Measurements from ENCODE around the gene LACTB.

The LACTB gene

DNA sequence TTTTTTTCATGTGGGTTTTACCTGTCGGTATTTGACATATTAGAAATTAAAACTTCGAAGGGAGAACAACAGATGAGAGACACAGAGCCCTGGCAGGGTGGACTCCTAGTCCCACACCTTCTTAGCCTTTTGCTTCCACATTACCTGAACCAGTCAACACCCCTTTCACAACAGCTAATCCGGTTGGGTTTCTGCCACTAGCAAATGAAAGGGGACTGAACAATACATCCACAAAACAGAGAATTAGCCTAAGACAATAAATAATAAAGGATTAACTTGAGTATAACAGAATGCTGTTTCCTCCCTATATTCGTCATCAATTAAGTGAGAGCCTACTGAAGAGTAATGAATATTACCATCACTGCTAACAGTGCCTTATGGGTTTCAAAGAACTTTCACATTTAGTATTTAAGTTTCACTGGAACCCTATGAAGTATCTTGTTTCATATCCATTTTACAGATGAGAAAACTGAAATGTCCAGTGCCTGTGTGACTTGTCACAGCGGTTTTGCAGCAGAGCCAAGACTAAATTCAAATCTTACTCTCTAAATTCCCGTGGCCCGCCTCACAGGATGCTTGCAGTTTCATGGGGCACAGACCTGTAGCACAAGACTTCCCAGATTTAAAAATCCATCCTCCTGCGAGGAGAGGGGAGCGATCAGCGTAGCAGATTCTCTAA lies 66.7 kb downstream of the LACTB start:
- Histone ChIP-seq H3K9ac (ENCODE audit: low read length) (peak overlapping the region; percentile 31), H2AK5ac (ENCODE audit: low read length) (no peak overlapping the region), H3K27me3 (ENCODE audit: insufficient read depth, low read length, poor library complexity) (no peaks in the 10 kb centered on the region), H3K4me3 (ENCODE audit: low read length) (peak overlapping the region; percentile 25), H2BK5ac (ENCODE audit: low read length) (no peak overlapping the region), H3K4me1 (ENCODE audit: control insufficient read depth, low read depth, low read length) (peaks cover 8% of the 10 kb centered on the region), H3K27ac (ENCODE audit: low read depth, low read length) (no peak overlapping the region), H4K5ac (ENCODE audit: low read length) (no peak overlapping the region), H3K18ac (ENCODE audit: low read length) (no peak overlapping the region), H3K79me2 (ENCODE audit: control insufficient read depth, insufficient read depth, low read length) (peaks cover 17% of the 10 kb centered on the region), H3K23ac (ENCODE audit: low read length) (no peak overlapping the region), H3K4me2 (ENCODE audit: low read length) (peak overlapping the region; percentile 29), H2BK15ac (replicated peaks; ENCODE audit: low read depth) (no peak overlapping the region), H4K8ac (ENCODE audit: low read depth, low read length) (no peak overlapping the region), H2BK120ac (ENCODE audit: low read depth, low read length) (no peak overlapping the region), H3K4ac (ENCODE audit: low read depth, low read length) (no peak overlapping the region), H3K36me3 (ENCODE audit: control insufficient read depth, insufficient read depth, low read length) (no peaks in the 10 kb centered on the region), H3K56ac (ENCODE audit: low read length) (peak overlapping the region; percentile 66), H3K79me1 (ENCODE audit: low read length) (peaks cover 12% of the 10 kb centered on the region)
- WGBS (ENCODE audit: extremely low coverage, insufficient coverage, low lambda C conversion rate), result no CpG with 5 or more reads among the region's 10 CpGs
- no peak for DNase-seq

DNA sequence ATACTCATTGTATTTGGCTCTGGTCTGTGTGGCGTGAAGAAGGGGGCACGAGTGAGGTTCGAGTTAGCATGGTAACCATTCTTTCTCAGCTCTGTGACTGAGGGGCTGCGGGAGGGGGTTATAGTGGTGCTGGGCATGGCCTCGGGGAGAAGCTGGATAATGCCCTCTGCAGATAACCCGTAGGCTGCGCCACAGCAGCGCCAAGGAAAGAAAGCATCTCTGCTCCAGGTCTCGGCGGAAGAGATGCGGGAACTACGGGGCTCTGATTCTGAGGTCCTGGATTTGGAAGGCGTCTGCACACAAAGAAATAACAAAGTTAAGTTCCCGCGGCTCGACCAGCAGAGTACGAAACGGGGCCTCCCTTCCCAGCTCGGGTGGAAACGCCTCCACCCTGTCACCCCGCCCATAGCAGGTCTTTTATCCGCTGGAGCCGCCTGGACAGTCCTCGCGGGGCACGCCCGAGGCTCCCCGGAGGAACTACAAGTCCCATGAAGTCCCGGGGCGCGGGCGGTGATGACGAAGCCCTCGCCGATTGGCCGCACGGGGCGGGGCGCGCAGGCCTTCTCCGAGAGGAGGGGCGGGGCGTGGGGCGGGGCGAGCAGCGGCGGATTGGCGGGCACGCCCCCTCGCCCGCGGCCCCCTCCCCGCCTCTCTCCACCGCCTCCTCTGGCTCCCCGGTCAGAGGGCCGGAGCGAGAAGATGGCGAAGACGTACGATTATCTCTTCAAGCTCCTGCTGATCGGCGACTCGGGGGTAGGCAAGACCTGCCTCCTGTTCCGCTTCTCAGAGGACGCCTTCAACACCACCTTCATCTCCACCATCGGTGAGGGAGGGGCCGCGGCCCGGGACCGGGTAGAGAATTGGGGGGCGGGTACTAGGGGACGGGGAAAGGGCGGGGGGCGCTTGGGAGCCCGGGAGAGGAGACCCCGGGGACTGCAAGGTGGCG lies 67.5 kb downstream of the LACTB start, which contains the start of gene RAB8B:
Gene RAB8B (plus strand): TSS at position 681 of the 946 bp plus-strand sequence. CDS start 19 bp downstream, at position 700.
- no peak within 1 kb of the TSS for H4K8ac ChIP-seq (ENCODE audit: low read depth, low read length)
- peak within 1 kb of the TSS; percentile 87 for H3K4me3 ChIP-seq (ENCODE audit: low read length)
- DNase-seq, result peak; percentile 98
- no peak within 1 kb of the TSS for H3K27ac ChIP-seq (ENCODE audit: low read depth, low read length)
- H3K79me1 ChIP-seq (ENCODE audit: low read length), result peaks cover 12% of the 10 kb centered on the region
- peak within 1 kb of the TSS; percentile 94 for H3K9ac ChIP-seq (ENCODE audit: low read length)
- no peak within 1 kb of the TSS for H4K5ac ChIP-seq (ENCODE audit: low read length)
- H3K79me2 ChIP-seq (ENCODE audit: control insufficient read depth, insufficient read depth, low read length), result peaks cover 18% of the 10 kb centered on the region
- H3K4me1 ChIP-seq (ENCODE audit: control insufficient read depth, low read depth, low read length), result peaks cover 10% of the 10 kb centered on the region
- peak within 1 kb of the TSS; percentile 57 for H3K23ac ChIP-seq (ENCODE audit: low read length)
- no peak within 1 kb of the TSS for H2BK120ac ChIP-seq (ENCODE audit: low read depth, low read length)
- H3K4ac ChIP-seq (ENCODE audit: low read depth, low read length), result no peak within 1 kb of the TSS
- H3K27me3 ChIP-seq (ENCODE audit: insufficient read depth, low read length, poor library complexity), result no peaks in the 10 kb centered on the region
- H3K36me3 ChIP-seq (ENCODE audit: control insufficient read depth, insufficient read depth, low read length), result no peaks in the 10 kb centered on the region
- no peak within 1 kb of the TSS for H2BK15ac ChIP-seq (replicated peaks; ENCODE audit: low read depth)
- H2BK5ac ChIP-seq (ENCODE audit: low read length), result peak within 1 kb of the TSS; percentile 65
- H3K56ac ChIP-seq (ENCODE audit: low read length), result peak within 1 kb of the TSS; percentile 90
- H3K4me2 ChIP-seq (ENCODE audit: low read length), result peak within 1 kb of the TSS; percentile 99
- H2AK5ac ChIP-seq (ENCODE audit: low read length), result peak within 1 kb of the TSS; percentile 55
- WGBS (ENCODE audit: extremely low coverage, insufficient coverage, low lambda C conversion rate), result no CpG with 5 or more reads among the region's 77 CpGs
- peak within 1 kb of the TSS; percentile 28 for H3K18ac ChIP-seq (ENCODE audit: low read length)

DNA sequence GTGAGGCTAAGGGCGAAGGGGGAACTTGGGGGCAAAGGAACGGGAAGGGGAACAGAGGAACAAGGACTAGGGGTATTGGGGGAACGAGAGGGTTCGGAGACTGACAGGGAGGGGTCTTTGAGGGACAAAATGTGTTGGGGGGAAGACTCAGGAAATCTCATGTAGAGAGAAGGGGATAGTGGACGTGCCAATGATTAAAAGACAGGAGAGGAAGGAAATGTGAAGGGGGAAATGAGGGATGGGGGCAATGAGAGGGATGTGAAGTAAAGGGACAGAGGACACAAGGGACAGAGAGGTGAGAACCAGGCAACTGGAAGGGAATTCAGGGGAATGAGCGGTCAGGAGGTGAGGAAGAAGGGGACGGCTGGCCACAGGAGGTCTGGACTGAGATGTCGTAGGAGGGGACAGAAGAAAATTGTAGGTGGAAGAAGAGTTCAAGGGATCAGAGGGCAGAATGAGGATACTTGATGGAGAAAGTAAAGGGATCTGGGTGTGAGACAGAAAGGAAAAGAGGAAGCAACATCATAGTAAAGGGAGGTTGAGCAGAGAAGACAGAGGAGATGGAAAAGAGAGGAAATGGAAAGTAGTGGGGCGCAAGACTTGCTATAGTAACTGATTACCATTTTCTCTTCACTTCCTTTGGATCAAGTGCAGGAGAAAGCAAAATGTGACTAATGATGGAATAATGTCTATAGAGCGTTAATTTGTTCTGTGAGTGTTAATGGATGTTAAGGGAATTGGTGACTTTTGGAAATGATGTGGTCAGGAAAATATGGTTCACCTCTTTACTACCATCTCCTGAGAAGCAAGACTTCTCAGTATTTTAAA lies 68.5 kb downstream of the LACTB start:
- Histone ChIP-seq H3K4me2 (ENCODE audit: low read length) (peak overlapping the region; percentile 99), H3K79me1 (ENCODE audit: low read length) (peaks cover 12% of the 10 kb centered on the region), H3K27me3 (ENCODE audit: insufficient read depth, low read length, poor library complexity) (no peaks in the 10 kb centered on the region), H3K79me2 (ENCODE audit: control insufficient read depth, insufficient read depth, low read length) (peaks cover 20% of the 10 kb centered on the region), H3K4me3 (ENCODE audit: low read length) (peak overlapping the region; percentile 87), H3K23ac (ENCODE audit: low read length) (peak overlapping the region; percentile 57), H3K18ac (ENCODE audit: low read length) (peak overlapping the region; percentile 28), H4K5ac (ENCODE audit: low read length) (no peak overlapping the region), H2BK15ac (replicated peaks; ENCODE audit: low read depth) (no peak overlapping the region), H4K8ac (ENCODE audit: low read depth, low read length) (no peak overlapping the region), H3K9ac (ENCODE audit: low read length) (peak overlapping the region; percentile 94), H3K4me1 (ENCODE audit: control insufficient read depth, low read depth, low read length) (peaks cover 11% of the 10 kb centered on the region), H3K4ac (ENCODE audit: low read depth, low read length) (no peak overlapping the region), H3K36me3 (ENCODE audit: control insufficient read depth, insufficient read depth, low read length) (no peaks in the 10 kb centered on the region), H3K56ac (ENCODE audit: low read length) (peak overlapping the region; percentile 90), H2BK120ac (ENCODE audit: low read depth, low read length) (no peak overlapping the region), H2AK5ac (ENCODE audit: low read length) (peak overlapping the region; percentile 55), H2BK5ac (ENCODE audit: low read length) (peak overlapping the region; percentile 65), H3K27ac (ENCODE audit: low read depth, low read length) (no peak overlapping the region)
- peak; percentile 37 for DNase-seq
- 100% methylated on average over 1 of the region's 10 CpGs for WGBS (ENCODE audit: extremely low coverage, insufficient coverage, low lambda C conversion rate)

DNA sequence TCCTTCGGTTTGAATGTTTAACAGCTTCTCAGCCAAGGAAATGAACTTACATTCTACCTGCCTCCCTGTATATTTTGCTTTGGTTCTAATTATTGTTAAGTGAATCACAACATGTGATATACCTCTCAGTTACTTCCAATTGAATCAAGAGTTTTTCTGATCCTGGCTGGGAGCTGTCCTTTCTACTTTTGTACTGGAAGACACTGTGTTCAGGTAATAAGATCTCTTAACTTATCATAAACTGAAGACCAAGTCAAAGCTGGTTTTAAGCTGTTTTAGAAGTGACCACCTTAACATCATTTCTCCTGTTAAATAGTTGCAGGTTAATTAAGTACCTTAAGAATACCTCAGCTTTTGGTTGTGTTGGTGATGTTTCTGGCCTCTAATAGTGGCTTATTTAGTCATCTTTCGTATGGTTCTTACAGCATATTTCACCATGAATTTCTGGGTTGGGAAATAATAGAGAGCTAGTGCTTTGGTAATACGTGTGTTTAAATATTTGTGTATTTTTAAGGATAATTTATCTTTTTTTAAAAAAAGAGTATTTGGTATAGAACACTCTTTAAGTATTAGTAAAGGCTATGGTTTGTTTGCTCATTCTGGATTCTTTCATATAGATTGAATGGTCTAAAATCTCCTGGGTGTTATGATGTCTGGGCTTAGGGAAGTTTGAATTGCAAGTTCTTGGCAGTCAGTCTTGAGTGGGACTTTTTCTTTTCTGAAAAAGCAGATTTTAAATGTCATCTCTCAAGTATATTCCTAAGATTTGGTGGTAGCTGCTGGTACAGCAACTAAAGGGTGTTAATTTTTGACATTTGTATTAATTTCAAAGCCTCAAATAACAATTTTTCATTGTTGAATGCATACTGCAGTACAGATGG lies 69.3 kb downstream of the LACTB start:
- no peaks in the 10 kb centered on the region for H3K36me3 ChIP-seq (ENCODE audit: control insufficient read depth, insufficient read depth, low read length)
- no peak overlapping the region for H3K18ac ChIP-seq (ENCODE audit: low read length)
- no peak overlapping the region for H2BK5ac ChIP-seq (ENCODE audit: low read length)
- WGBS (ENCODE audit: extremely low coverage, insufficient coverage, low lambda C conversion rate), result 100% methylated on average over 1 of the region's 3 CpGs
- H3K4ac ChIP-seq (ENCODE audit: low read depth, low read length), result no peak overlapping the region
- H3K9ac ChIP-seq (ENCODE audit: low read length), result no peak overlapping the region
- no peak overlapping the region for H3K4me2 ChIP-seq (ENCODE audit: low read length)
- H2AK5ac ChIP-seq (ENCODE audit: low read length), result no peak overlapping the region
- no peak overlapping the region for H3K4me3 ChIP-seq (ENCODE audit: low read length)
- H3K56ac ChIP-seq (ENCODE audit: low read length), result no peak overlapping the region
- no peak overlapping the region for H2BK15ac ChIP-seq (replicated peaks; ENCODE audit: low read depth)
- H3K79me1 ChIP-seq (ENCODE audit: low read length), result peaks cover 14% of the 10 kb centered on the region
- H3K79me2 ChIP-seq (ENCODE audit: control insufficient read depth, insufficient read depth, low read length), result peaks cover 20% of the 10 kb centered on the region
- H2BK120ac ChIP-seq (ENCODE audit: low read depth, low read length), result no peak overlapping the region
- H3K23ac ChIP-seq (ENCODE audit: low read length), result no peak overlapping the region
- no peak for DNase-seq
- H4K5ac ChIP-seq (ENCODE audit: low read length), result no peak overlapping the region
- peaks cover 14% of the 10 kb centered on the region for H3K4me1 ChIP-seq (ENCODE audit: control insufficient read depth, low read depth, low read length)
- no peak overlapping the region for H3K27ac ChIP-seq (ENCODE audit: low read depth, low read length)
- H4K8ac ChIP-seq (ENCODE audit: low read depth, low read length), result no peak overlapping the region
- H3K27me3 ChIP-seq (ENCODE audit: insufficient read depth, low read length, poor library complexity), result no peaks in the 10 kb centered on the region

All from mesendoderm (in vitro differentiated cells).